GM12878 (cell line): ENCODE results near the gene INPP5D. TPM values are rescaled to one million over a fixed set of nuclear protein-coding genes. Genes with fewer than 3 reads are reported as not detected.

Source experiments
- ATAC-seq: fragments of 200-7000 bp; cut with Tn5 transposase; 3 replicates; pipeline ENCODE4 v1.9.1; 2020; ENCODE audit warnings: mild to moderate bottlenecking, moderate library complexity
- BruUV-seq: library from RNA; stranded (reverse); fragments of 400-500 nt; replicated peaks from 2 replicates; lab custom pipeline; 2021; lab: Mats Ljungman, UMichigan
- CTCF ChIA-PET: fragments of 300-600 bp; sonication (Branson Sonifier 250); formaldehyde crosslinking; extraction: SDS; loops from one replicate; lab custom pipeline; 2021; ENCODE audit warnings: inconsistent platforms; lab: Yijun Ruan, JAX
- POLR2A ChIA-PET: fragments of 350-600 bp; formaldehyde crosslinking; extraction: SDS; loops from one replicate; lab custom pipeline; 2021; ENCODE audit warnings: inconsistent platforms; lab: Charles Lee
- RAD21 ChIA-PET: fragments of 300-600 bp; sonication (Branson Sonifier 250); formaldehyde crosslinking; loops from one replicate; lab custom pipeline; 2023; ENCODE audit warnings: antibody characterized with exemption; ENCODE audit not compliant: unreplicated experiment; lab: Charles Lee
- SMC1A ChIA-PET: fragments of 300-600 bp; sonication (Branson Sonifier 250); formaldehyde crosslinking; loops from one replicate; lab custom pipeline; 2023; ENCODE audit not compliant: unreplicated experiment, uncharacterized antibody; lab: Charles Lee
- DNase-seq: peaks from one replicate; pipeline ENCODE4 v3.0.0-alpha.2; 2011; ENCODE audit warnings: low read depth, low spot score
- FAIRE-seq: peaks from 3 replicates; lab custom pipeline; 2011; peaks lifted over from hg19 to GRCh38; lab: Jason Lieb, UNC
- H2AFZ ChIP-seq: 2 replicates; pipeline ENCODE4 v1.6.0; 2011; ENCODE audit warnings: low read depth, low read length, control low read depth; ENCODE audit not compliant: control insufficient read depth
- H3K27ac ChIP-seq: 2 replicates; pipeline ENCODE4 v1.5.1; 2011; ENCODE audit warnings: control low read depth; ENCODE audit not compliant: control insufficient read depth, insufficient read depth
- H3K27me3 ChIP-seq, 2 experiments: replicated peaks in 1 of 2; 2 replicates each; pipeline versions ENCODE4 v1.6.0 to v1.6.1; 2011; ENCODE audit warnings: low read length in 1 of 2; ENCODE audit not compliant: control insufficient read depth in 2 of 2, insufficient read depth in 2 of 2
- H3K36me3 ChIP-seq, 2 experiments: 2 replicates each; pipeline ENCODE4 v1.5.1; 2011; ENCODE audit warnings: low read length in 1 of 2; ENCODE audit not compliant: control insufficient read depth in 2 of 2, insufficient read depth in 2 of 2
- H3K4me1 ChIP-seq: 2 replicates; pipeline ENCODE4 v1.6.1; 2011; ENCODE audit warnings: mild to moderate bottlenecking, low read length, moderate library complexity, mixed read lengths; ENCODE audit not compliant: control insufficient read depth, insufficient read depth
- H3K4me2 ChIP-seq: 2 replicates; pipeline ENCODE4 v1.6.0; 2011; ENCODE audit warnings: control low read depth; ENCODE audit not compliant: control insufficient read depth, insufficient read depth
- H3K4me3 ChIP-seq: fragments of 200-600 bp; sonication (generic); 2 replicates; pipeline ENCODE4 v1.5.1; 2016
- H3K79me2 ChIP-seq: 2 replicates; pipeline ENCODE4 v1.6.0; 2011; ENCODE audit warnings: low read length; ENCODE audit not compliant: control insufficient read depth, insufficient read depth
- H3K9ac ChIP-seq: 2 replicates; pipeline ENCODE4 v1.8.0; 2011; ENCODE audit warnings: low read length, control low read depth, mixed read lengths; ENCODE audit not compliant: control insufficient read depth, insufficient read depth
- H3K9me3 ChIP-seq: replicated peaks from 3 replicates; pipeline ENCODE4 v1.5.1; 2011; ENCODE audit warnings: mild to moderate bottlenecking, low read length; ENCODE audit not compliant: control insufficient read depth, insufficient read depth
- H4K20me1 ChIP-seq: 2 replicates; pipeline ENCODE4 v1.6.0; 2011; ENCODE audit not compliant: control insufficient read depth, insufficient read depth
- BHLHE40 ChIP-seq, 2 experiments: fragments of 450-650 bp in 1 of 2; IDR thresholded peaks; 2 replicates each; pipeline ENCODE4 v1.6.1; 2011 to 2017; ENCODE audit warnings: low read depth in 2 of 2, borderline replicate concordance in 1 of 2, improper control_type of control experiment in 1 of 2, low read length in 1 of 2, mild to moderate bottlenecking in 1 of 2
- ETV6 ChIP-seq, 2 experiments: fragments of 450-650 bp in 1 of 2; IDR thresholded peaks in 1 of 2; conservative IDR thresholded peaks in 1 of 2; 2 replicates each; pipeline ENCODE4 v1.6.1; 2014; ENCODE audit warnings: antibody characterized with exemption in 1 of 2, borderline replicate concordance in 1 of 2, low read depth in 1 of 2, mild to moderate bottlenecking in 1 of 2, moderate library complexity in 1 of 2
- POLR2AphosphoS5 ChIP-seq: IDR thresholded peaks from 2 replicates; pipeline ENCODE4 v1.6.1; 2011; ENCODE audit warnings: mild to moderate bottlenecking, low read length, inconsistent platforms
- RAD51 ChIP-seq: fragments of 450-650 bp; IDR thresholded peaks from 2 replicates; pipeline ENCODE4 v1.6.1; 2016; ENCODE audit warnings: moderate library complexity, mild to moderate bottlenecking, inconsistent platforms
- SPI1 ChIP-seq: IDR thresholded peaks from 2 replicates; pipeline ENCODE4 v1.6.1; 2011; ENCODE audit warnings: low read depth, mild to moderate bottlenecking, low read length, moderate library complexity, borderline replicate concordance; ENCODE audit not compliant: insufficient read depth
- WGBS: methylation state at CpG from one replicate; pipeline ENCODE4 v1.1.6; 2016; ENCODE audit warnings: low lambda C conversion rate; ENCODE audit not compliant: insufficient replicate concordance, insufficient coverage; ENCODE audit errors: missing lambda C conversion rate; 5-methylcytosine and 5-hydroxymethylcytosine counted together
- in situ Hi-C: fragments of 300-500 bp; cut with MboI; formaldehyde crosslinking; loops from 9 replicates; pipeline ENCODE4 v1.14.3; 2018; ENCODE audit warnings: mixed read lengths
- intact Hi-C: fragments of 100-400 bp; cut with micrococcal nuclease; formaldehyde crosslinking; loops from one replicate; pipeline ENCODE4 v1.14.2; 2022; ENCODE audit not compliant: unreplicated experiment
- polyA plus RNA-seq, 11 experiments: library from polyadenylated mRNA; depleted of rRNA in 4 of 11; unstranded in 6 of 11; stranded (reverse) in 5 of 11; fragments of >200 nt; fragmentation: Nextera tagmentation in 4 of 11; fragmentation: Illumina TruSeq in 1 of 11; extraction: Ambion mirVana in 4 of 11; extraction: Trizol in 1 of 11; gene quantifications; 1 replicate in 1 of 11; 2 replicates in 10 of 11; pipeline versions ENCODE4 v1.2.1 to v1.2.3, GENCODE V29; 2011 to 2016; ENCODE audit warnings: inconsistent platforms in 2 of 11, missing spikeins in 2 of 11, low read depth in 1 of 11
- total RNA-seq, 4 experiments: library from RNA; depleted of rRNA in 3 of 4; stranded (reverse); fragments of >200 nt in 3 of 4; fragmentation: Illumina TruSeq in 1 of 4; extraction: Trizol in 1 of 4; gene quantifications; 2 replicates each; pipeline versions ENCODE4 v1.2.1 to v1.2.3, GENCODE V29; 2013 to 2021
- TF ChIP-seq, protein P1 (sequence below): fragments of 450-650 bp; IDR thresholded peaks from 2 replicates; pipeline ENCODE4 v1.6.1; 2017; ENCODE audit warnings: borderline replicate concordance
- TF ChIP-seq, protein P2 (sequence below): fragments of 450-650 bp; formaldehyde crosslinking; IDR thresholded peaks from 2 replicates; pipeline ENCODE4 v1.4.0; 2022; ENCODE audit warnings: mild to moderate bottlenecking, moderate library complexity
- TF ChIP-seq, protein P3 (sequence below): IDR thresholded peaks from 2 replicates; pipeline ENCODE4 v1.6.1; 2011; ENCODE audit warnings: low read depth, low read length, improper control_type of control experiment, borderline replicate concordance
- TF ChIP-seq, protein P4 (sequence below): fragments of 450-650 bp; IDR thresholded peaks from 2 replicates; pipeline ENCODE4 v1.6.1; 2017; ENCODE audit warnings: mild to moderate bottlenecking, moderate library complexity

Gene INPP5D
- total and polyA plus RNA-seq, 10 of the 15 experiments (the other 5 are each of a cell fraction or from before 2014, with no cell fraction given): 11.8 to 139 (median 88.8) TPM

DNA sequence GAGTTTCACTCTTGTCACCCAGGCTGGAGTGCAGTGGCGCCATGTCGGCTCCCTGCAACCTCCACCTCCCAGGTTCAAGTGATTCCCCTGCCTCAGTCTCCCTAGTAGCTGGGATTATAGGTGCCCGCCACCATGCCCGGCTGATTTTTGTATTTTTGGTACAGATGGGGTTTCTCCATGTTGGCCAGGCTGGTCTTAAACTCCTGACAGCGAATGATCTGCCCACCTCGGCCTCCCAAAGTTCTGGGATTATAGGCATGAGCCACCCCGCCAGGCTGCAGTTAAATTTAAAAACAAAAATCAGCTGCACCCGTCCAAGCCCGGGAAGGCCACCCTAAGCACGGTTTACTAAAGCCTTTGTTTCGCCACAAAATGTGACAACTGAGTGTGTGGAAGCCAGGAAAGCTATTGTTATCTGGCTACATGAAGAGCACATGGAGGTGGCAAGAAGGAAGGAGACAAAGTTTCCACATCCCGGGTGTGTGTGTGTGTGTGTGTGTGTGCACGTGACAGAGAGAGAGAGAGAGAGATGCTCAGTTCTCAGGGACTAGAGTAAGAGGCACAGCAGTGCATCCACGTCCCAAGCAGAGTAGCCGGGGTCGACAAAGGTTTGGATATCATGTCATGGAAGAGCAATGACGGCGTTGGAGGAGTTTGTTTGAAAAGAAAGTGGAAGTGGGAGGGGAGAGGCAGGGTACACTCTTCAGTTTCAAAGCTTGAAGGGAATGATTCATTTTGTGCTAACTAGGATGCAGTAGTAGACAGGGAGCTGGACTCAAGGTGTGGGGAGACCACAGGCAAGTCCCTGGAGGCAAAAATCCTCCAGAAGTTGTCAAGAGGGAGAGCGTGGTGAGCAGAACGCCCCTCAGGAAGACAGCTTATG lies 20.1 kb downstream of the INPP5D start:
- peaks cover 15 to 22% of the 10 kb centered on the region in 2 experiments for H3K36me3 ChIP-seq
- peak overlapping the region; percentile 95 for H3K4me2 ChIP-seq
- intact Hi-C loops (loop anchor here (5.0 kb wide), 2 partner anchors 122 to 172 kb away; partner anchors contain the start of gene ATG16L1), in situ Hi-C loops (no loop called here)
- FAIRE-seq (no peak), ATAC-seq (peak; percentile 7), DNase-seq (no peak)
- peaks cover 79% of the 10 kb centered on the region for H3K79me2 ChIP-seq
- ChIA-PET CTCF (interaction anchor here (0.6 to 5.8 kb wide), 6 partner anchors 9 to 137 kb away, joined by 3 to 68 read pairs (median 4); partner anchors contain the start of gene INPP5D), POLR2A (interaction anchor here (1.0 to 11.9 kb wide), 6 partner anchors 10 to 44 kb away, joined by 3 to 271 read pairs (median 42); partner anchors contain the start of gene INPP5D), RAD21 (interaction anchor here (0.9 to 15.1 kb wide), 11 partner anchors 11 to 161 kb away, joined by 3 to 361 read pairs (median 4); partner anchors contain the start of gene INPP5D), SMC1A (interaction anchor here (0.8 to 17.9 kb wide), 6 partner anchors 7 to 62 kb away, joined by 4 to 351 read pairs (median 31); partner anchors contain the start of gene INPP5D)
- no peak overlapping the region for H2AFZ ChIP-seq
- peak overlapping the region; percentile 90 for H3K9ac ChIP-seq
- H3K27me3 ChIP-seq: no peaks in the 10 kb centered on the region
- H4K20me1 ChIP-seq: no peaks in the 10 kb centered on the region
- H3K4me3 ChIP-seq: peak overlapping the region; percentile 17; the same call in 1 of the 2 replicates
- WGBS: 22% methylated on average over 20 of the region's 20 CpGs
- peaks cover 90% of the 10 kb centered on the region for H3K4me1 ChIP-seq
- H3K9me3 ChIP-seq: no peaks in the 10 kb centered on the region
- BruUV-seq: TSS peak; percentile 21
- peak overlapping the region; percentile 100 for H3K27ac ChIP-seq
- TF ChIP-seq, protein P1, sequence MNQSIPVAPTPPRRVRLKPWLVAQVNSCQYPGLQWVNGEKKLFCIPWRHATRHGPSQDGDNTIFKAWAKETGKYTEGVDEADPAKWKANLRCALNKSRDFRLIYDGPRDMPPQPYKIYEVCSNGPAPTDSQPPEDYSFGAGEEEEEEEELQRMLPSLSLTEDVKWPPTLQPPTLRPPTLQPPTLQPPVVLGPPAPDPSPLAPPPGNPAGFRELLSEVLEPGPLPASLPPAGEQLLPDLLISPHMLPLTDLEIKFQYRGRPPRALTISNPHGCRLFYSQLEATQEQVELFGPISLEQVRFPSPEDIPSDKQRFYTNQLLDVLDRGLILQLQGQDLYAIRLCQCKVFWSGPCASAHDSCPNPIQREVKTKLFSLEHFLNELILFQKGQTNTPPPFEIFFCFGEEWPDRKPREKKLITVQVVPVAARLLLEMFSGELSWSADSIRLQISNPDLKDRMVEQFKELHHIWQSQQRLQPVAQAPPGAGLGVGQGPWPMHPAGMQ: no peak
- TF ChIP-seq BHLHE40 (IDR thresholded peaks at IDR 0.05; ENCODE audit: borderline replicate concordance in 1 of 2, low read depth in 2 of 2, low read length in 1 of 2) (peak; percentile 88 to 93), RAD51 (peak; percentile 82), POLR2AphosphoS5 (peak; percentile 68), SPI1 (peak; percentile 73; the same call in 1 of the 2 replicates), ETV6 (conservative IDR thresholded peaks at IDR 0.05 in 1 of 2, IDR thresholded peaks at IDR 0.05 in 1 of 2; ENCODE audit: borderline replicate concordance in 1 of 2, low read depth in 1 of 2) (0 out of 4 replicates have a peak, but pooled peaks of 1 of the 2 experiments have one; percentile 13)
- TF ChIP-seq, protein P2, sequence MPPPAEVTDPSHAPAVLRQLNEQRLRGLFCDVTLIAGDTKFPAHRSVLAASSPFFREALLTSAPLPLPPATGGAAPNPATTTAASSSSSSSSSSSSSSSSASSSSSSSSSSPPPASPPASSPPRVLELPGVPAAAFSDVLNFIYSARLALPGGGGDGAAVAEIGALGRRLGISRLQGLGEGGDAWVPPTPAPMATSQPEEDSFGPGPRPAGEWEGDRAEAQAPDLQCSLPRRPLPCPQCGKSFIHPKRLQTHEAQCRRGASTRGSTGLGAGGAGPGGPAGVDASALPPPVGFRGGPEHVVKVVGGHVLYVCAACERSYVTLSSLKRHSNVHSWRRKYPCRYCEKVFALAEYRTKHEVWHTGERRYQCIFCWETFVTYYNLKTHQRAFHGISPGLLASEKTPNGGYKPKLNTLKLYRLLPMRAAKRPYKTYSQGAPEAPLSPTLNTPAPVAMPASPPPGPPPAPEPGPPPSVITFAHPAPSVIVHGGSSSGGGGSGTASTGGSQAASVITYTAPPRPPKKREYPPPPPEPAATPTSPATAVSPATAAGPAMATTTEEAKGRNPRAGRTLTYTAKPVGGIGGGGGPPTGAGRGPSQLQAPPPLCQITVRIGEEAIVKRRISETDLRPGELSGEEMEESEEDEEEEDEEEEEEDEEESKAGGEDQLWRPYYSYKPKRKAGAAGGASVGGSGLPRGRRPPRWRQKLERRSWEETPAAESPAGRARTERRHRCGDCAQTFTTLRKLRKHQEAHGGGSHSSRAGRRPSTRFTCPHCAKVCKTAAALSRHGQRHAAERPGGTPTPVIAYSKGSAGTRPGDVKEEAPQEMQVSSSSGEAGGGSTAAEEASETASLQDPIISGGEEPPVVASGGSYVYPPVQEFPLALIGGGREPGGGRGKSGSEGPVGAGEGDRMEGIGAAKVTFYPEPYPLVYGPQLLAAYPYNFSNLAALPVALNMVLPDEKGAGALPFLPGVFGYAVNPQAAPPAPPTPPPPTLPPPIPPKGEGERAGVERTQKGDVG (CRISPR knock-in tag): peak; percentile 53; the same call in 1 of the 2 replicates
- TF ChIP-seq, protein P3, sequence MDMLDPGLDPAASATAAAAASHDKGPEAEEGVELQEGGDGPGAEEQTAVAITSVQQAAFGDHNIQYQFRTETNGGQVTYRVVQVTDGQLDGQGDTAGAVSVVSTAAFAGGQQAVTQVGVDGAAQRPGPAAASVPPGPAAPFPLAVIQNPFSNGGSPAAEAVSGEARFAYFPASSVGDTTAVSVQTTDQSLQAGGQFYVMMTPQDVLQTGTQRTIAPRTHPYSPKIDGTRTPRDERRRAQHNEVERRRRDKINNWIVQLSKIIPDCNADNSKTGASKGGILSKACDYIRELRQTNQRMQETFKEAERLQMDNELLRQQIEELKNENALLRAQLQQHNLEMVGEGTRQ: peak; percentile 4; the same call in 1 of the 2 replicates
- TF ChIP-seq, protein P4, sequence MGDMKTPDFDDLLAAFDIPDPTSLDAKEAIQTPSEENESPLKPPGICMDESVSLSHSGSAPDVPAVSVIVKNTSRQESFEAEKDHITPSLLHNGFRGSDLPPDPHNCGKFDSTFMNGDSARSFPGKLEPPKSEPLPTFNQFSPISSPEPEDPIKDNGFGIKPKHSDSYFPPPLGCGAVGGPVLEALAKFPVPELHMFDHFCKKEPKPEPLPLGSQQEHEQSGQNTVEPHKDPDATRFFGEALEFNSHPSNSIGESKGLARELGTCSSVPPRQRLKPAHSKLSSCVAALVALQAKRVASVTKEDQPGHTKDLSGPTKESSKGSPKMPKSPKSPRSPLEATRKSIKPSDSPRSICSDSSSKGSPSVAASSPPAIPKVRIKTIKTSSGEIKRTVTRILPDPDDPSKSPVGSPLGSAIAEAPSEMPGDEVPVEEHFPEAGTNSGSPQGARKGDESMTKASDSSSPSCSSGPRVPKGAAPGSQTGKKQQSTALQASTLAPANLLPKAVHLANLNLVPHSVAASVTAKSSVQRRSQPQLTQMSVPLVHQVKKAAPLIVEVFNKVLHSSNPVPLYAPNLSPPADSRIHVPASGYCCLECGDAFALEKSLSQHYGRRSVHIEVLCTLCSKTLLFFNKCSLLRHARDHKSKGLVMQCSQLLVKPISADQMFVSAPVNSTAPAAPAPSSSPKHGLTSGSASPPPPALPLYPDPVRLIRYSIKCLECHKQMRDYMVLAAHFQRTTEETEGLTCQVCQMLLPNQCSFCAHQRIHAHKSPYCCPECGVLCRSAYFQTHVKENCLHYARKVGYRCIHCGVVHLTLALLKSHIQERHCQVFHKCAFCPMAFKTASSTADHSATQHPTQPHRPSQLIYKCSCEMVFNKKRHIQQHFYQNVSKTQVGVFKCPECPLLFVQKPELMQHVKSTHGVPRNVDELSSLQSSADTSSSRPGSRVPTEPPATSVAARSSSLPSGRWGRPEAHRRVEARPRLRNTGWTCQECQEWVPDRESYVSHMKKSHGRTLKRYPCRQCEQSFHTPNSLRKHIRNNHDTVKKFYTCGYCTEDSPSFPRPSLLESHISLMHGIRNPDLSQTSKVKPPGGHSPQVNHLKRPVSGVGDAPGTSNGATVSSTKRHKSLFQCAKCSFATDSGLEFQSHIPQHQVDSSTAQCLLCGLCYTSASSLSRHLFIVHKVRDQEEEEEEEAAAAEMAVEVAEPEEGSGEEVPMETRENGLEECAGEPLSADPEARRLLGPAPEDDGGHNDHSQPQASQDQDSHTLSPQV: peak; percentile 53; the same call in 1 of the 2 replicates
